Iris pigment epithelial cell (primary cell): Measurements from ENCODE around the gene ZNF524.

Source experiments
- DNase-seq: peaks from one replicate; pipeline ENCODE4 v3.0.0-alpha.2; 2011; ENCODE audit warnings: low read depth

Gene ZNF524

GRCh38 chr19:55602104-55603001 lies 2.3 kb downstream of the ZNF524 start:
- no peak for DNase-seq

GRCh38 chr19:55603115-55603514 lies 3.0 kb downstream of the ZNF524 start:
- no peak for DNase-seq

- DNase-seq, result no peak
Observed at GRCh38 chr19:55603581-55604292, 3.6 kb downstream of the ZNF524 start.

GRCh38 chr19:55605207-55605636 lies 5.1 kb downstream of the ZNF524 start:
- DNase-seq, result peak; percentile 96

DNA sequence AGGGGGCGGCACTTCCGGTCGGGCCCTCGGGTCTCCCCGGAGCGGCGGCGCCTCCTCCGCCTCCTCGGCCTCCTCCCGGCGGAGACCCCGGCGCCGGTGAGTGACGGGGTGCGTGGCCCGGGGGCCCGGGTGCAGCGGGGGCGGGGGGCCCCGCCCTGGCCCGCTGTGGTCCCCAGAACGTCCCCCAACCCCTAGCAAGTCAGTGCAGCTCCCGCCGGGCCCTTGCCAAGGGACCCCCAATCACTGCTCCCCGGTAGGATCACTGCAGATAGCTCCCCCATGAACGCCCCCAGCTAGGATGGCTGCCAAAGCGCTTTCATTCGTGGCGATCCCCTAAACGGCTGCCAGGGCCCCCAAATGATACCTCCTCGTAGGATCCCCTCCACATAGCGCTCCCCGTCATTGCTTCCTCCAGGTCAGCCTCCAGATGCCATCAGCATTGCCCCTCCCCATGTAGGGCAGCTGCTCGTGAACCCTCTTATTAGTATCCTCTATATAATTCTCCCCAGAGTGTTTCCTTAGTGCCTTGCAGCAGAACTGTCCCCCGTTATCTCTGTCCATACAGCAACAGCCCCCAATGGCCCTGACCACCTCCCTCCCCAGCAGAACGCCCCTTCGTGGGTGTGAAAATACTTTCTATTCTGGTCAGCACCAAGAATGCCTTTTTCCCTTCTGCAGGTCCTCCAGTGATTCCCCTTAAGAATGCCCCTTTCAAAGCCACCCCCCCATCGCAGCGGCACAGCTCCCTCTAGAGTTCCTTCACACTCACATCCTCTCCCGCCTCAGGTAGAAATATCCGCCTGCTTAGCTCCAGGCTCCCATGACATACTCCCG lies 5.8 kb downstream of the ZNF524 start, which contains the start of gene ZNF865:
TSS of gene ZNF865 (plus strand) at position 11 of the 834 bp plus-strand sequence. CDS start 7,972 bp downstream, outside the sequence.
- peak; percentile 91 for DNase-seq

GRCh38 chr19:55606471-55606787 lies 6.3 kb downstream of the ZNF524 start:
- DNase-seq, result no peak

DNA sequence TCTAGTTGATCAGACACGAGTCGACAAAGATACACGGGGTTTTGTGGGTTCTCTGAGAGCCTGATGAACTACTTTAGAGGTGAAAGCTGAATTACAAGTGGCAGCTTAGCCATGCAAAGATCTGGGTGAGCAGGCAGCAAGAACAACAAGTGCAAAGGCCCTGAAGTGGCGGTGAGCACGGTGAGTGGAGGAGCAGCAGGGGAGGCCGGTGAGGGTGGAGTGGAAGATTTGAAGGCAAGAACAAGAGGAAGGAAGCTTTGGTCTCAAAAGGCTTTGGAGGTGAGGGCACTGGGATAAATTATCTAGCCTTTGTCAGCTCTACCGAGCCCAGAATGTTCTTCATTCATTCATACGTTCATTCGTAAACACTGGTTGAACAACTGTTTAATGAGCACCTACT lies 6.7 kb downstream of the ZNF524 start:
- no peak for DNase-seq

GRCh38 chr19:55609326-55609725 lies 9.2 kb downstream of the ZNF524 start:
- no peak for DNase-seq

DNA sequence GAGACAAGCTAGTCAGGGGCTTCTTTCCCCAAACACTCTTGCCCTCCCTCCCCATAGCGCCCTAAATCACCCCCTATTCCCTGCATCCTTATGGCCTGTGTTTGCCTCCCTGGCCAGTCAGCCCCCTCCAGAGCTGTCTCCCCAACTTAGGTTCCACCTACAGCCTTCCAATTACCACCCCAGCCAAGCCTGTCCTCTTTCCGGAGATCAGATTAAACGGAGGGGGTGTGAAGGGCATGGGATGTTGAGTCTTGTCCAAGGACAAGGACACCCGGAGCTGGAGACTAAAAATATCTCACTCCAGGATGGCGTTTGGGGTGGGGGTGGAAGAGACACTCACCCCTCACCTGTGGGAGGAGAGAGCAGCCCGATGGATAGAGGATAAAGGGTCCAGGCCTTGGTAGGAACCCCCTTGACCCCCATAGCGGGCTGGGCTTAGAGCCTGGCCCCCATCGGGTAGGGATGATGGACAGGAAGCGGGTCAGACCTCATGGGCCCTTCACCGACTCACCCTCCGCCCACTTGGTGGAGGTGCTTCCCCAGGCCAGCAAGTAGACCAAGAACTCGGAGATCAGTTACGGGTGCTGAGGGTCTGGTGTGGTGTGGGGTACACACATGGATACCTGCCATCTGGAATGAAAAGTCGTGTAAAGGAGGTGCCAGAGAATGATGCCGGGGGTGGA lies 11.4 kb downstream of the ZNF524 start:
- no peak for DNase-seq

GRCh38 chr19:55611983-55612645 lies 12.0 kb downstream of the ZNF524 start:
- no peak for DNase-seq

DNA sequence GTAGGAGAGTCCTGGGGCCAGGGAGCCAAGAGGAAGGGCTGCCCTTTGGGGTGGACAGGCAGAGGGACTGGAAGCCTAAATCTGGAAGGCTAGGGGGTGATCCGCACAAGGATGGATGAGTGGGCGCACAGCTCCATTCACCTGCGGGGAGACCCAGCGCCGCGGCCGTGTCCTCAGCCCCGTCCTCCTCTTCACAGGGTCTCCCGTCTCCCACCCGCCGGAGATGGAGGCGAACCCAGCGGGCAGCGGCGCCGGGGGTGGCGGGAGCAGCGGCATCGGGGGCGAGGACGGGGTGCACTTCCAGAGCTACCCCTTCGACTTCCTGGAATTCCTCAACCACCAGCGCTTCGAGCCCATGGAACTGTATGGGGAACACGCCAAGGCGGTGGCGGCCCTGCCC lies 13.3 kb downstream of the ZNF524 start:
- DNase-seq, result no peak

DNA sequence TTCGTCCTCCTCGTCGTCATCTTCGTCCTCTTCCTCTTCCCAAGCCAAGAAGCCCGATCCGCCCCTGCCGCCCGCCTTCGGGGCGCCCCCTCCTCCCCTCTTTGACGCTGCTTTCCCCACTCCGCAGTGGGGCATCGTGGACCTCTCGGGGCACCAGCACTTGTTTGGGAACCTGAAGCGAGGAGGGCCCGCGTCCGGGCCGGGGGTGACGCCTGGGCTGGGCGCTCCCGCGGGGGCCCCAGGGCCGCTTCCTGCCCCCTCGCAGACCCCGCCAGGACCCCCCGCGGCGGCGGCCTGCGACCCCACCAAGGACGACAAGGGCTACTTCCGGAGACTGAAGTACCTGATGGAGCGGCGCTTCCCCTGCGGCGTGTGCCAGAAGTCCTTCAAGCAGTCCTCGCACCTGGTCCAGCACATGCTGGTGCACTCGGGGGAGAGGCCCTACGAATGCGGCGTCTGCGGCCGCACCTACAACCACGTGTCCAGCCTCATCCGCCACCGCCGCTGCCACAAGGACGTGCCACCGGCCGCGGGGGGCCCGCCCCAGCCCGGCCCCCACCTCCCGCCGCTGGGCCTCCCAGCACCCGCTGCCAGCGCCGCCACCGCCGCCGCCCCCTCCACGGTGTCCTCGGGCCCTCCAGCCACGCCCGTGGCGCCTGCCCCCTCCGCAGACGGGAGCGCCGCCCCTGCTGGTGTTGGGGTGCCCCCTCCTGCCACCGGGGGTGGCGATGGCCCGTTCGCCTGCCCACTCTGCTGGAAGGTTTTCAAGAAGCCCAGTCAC lies 14.0 kb downstream of the ZNF524 start:
- DNase-seq, result no peak

- DNase-seq, result no peak
Observed at GRCh38 chr19:55614711-55615542, 14.8 kb downstream of the ZNF524 start.

DNA sequence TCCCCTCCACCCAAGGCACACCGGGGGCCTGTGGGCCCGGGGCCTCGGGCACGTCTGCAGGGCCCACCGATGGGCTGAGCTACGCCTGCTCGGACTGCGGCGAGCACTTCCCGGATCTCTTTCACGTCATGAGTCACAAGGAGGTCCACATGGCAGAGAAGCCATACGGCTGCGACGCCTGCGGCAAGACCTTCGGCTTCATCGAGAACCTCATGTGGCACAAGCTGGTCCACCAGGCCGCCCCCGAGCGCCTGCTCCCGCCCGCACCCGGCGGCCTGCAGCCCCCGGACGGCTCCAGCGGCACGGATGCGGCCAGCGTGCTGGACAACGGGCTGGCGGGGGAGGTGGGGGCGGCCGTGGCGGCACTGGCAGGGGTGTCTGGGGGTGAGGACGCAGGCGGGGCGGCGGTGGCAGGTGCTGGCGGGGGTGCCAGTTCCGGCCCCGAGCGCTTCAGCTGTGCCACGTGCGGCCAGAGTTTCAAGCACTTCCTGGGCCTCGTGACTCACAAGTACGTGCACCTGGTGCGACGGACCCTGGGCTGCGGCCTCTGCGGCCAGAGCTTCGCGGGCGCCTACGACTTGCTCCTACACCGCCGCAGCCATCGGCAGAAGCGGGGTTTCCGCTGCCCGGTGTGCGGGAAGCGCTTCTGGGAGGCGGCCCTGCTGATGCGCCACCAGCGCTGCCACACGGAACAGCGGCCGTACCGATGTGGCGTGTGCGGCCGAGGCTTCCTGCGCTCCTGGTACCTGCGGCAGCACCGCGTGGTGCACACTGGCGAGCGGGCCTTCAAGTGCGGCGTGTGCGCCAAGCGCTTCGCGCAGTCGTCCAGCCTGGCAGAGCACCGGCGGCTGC lies 15.7 kb downstream of the ZNF524 start:
- DNase-seq, result no peak

GRCh38 chr19:55616395-55616875 lies 16.3 kb downstream of the ZNF524 start:
- DNase-seq, result no peak

DNA sequence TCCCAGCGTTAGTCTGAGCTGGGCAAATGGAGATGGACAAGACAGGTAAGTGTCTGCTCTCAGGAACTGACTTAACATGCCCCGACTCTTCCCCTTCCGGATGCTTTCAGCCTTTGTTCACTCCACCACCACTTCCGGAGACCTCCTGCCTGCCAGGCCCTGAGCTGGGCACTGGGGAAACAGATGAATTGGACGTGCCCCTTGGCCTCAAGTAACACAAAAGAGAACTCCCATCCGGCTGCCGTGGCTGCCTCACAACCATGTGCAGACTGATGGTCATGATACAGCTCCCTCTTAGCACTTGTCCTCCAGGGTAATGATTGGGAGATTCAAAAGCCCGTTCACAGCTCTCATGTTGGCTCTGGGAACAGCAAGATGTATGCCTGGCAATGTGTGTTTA lies 17.3 kb downstream of the ZNF524 start:
- DNase-seq, result no peak

- DNase-seq, result no peak
Observed at GRCh38 chr19:55618426-55618825, 18.3 kb downstream of the ZNF524 start.

GRCh38 chr19:55619286-55619685 lies 19.2 kb downstream of the ZNF524 start:
- DNase-seq, result peak; percentile 65
